Measurements from ENCODE around the gene IQGAP1.

DNA sequence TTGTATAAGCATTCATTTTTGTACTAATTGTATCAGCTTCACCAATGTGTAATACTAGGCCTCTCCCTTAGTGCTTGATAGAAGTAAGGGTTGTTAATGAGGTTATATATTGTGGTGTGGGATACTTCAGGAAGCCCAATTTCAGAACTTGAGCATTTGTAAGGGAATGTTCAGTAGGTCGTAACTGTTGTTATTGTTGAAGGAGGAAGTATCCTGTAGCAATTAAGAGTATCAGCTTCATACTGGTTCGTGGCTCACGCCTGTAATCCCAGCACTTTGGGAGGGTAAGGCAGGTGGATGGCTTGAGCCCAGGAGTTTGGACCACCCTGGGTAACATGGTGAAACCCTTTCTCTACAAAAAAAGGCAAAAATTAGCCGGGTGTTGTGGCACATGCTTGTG lies 30.6 kb downstream of the IQGAP1 start:
- TF ChIP-seq CBX8 (IDR thresholded peaks at IDR 0.05; ENCODE audit: borderline replicate concordance, extremely low read depth, low read depth, low read length, poor library complexity, severe bottlenecking) = no peak
- TF ChIP-seq, protein P1, sequence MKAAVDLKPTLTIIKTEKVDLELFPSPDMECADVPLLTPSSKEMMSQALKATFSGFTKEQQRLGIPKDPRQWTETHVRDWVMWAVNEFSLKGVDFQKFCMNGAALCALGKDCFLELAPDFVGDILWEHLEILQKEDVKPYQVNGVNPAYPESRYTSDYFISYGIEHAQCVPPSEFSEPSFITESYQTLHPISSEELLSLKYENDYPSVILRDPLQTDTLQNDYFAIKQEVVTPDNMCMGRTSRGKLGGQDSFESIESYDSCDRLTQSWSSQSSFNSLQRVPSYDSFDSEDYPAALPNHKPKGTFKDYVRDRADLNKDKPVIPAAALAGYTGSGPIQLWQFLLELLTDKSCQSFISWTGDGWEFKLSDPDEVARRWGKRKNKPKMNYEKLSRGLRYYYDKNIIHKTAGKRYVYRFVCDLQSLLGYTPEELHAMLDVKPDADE (conservative IDR thresholded peaks at IDR 0.05; ENCODE audit: control insufficient read depth, low read depth, low read length) = no peak
- TF ChIP-seq, protein P2, sequence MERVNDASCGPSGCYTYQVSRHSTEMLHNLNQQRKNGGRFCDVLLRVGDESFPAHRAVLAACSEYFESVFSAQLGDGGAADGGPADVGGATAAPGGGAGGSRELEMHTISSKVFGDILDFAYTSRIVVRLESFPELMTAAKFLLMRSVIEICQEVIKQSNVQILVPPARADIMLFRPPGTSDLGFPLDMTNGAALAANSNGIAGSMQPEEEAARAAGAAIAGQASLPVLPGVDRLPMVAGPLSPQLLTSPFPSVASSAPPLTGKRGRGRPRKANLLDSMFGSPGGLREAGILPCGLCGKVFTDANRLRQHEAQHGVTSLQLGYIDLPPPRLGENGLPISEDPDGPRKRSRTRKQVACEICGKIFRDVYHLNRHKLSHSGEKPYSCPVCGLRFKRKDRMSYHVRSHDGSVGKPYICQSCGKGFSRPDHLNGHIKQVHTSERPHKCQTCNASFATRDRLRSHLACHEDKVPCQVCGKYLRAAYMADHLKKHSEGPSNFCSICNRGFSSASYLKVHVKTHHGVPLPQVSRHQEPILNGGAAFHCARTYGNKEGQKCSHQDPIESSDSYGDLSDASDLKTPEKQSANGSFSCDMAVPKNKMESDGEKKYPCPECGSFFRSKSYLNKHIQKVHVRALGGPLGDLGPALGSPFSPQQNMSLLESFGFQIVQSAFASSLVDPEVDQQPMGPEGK (CRISPR knock-in tag; IDR thresholded peaks at IDR 0.05; ENCODE audit: borderline replicate concordance) = no peak
- TF ChIP-seq, protein P3, sequence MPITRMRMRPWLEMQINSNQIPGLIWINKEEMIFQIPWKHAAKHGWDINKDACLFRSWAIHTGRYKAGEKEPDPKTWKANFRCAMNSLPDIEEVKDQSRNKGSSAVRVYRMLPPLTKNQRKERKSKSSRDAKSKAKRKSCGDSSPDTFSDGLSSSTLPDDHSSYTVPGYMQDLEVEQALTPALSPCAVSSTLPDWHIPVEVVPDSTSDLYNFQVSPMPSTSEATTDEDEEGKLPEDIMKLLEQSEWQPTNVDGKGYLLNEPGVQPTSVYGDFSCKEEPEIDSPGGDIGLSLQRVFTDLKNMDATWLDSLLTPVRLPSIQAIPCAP (CRISPR knock-in tag; IDR thresholded peaks at IDR 0.05; ENCODE audit: borderline replicate concordance) = no peak
- no peak for TF ChIP-seq MXI1 (IDR thresholded peaks at IDR 0.05; ENCODE audit: low read depth, low read length)
- TF ChIP-seq, protein P4, sequence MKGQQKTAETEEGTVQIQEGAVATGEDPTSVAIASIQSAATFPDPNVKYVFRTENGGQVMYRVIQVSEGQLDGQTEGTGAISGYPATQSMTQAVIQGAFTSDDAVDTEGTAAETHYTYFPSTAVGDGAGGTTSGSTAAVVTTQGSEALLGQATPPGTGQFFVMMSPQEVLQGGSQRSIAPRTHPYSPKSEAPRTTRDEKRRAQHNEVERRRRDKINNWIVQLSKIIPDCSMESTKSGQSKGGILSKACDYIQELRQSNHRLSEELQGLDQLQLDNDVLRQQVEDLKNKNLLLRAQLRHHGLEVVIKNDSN (CRISPR knock-in tag; IDR thresholded peaks at IDR 0.05) = no peak
- no peak for TF ChIP-seq SREBF1 (IDR thresholded peaks at IDR 0.05; ENCODE audit: borderline replicate concordance, low read depth, low read length)
- TF ChIP-seq NUFIP1 (IDR thresholded peaks at IDR 0.05; ENCODE audit: partially characterized antibody) = no peak
- no peak for TF ChIP-seq CEBPB (tag; IDR thresholded peaks at IDR 0.05)
- no peak for TF ChIP-seq EP300 (IDR thresholded peaks at IDR 0.05; ENCODE audit: low read length)
- TF ChIP-seq, protein P5, sequence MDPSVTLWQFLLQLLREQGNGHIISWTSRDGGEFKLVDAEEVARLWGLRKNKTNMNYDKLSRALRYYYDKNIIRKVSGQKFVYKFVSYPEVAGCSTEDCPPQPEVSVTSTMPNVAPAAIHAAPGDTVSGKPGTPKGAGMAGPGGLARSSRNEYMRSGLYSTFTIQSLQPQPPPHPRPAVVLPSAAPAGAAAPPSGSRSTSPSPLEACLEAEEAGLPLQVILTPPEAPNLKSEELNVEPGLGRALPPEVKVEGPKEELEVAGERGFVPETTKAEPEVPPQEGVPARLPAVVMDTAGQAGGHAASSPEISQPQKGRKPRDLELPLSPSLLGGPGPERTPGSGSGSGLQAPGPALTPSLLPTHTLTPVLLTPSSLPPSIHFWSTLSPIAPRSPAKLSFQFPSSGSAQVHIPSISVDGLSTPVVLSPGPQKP (CRISPR knock-in tag; IDR thresholded peaks at IDR 0.05) = no peak
- TF ChIP-seq, protein P6, sequence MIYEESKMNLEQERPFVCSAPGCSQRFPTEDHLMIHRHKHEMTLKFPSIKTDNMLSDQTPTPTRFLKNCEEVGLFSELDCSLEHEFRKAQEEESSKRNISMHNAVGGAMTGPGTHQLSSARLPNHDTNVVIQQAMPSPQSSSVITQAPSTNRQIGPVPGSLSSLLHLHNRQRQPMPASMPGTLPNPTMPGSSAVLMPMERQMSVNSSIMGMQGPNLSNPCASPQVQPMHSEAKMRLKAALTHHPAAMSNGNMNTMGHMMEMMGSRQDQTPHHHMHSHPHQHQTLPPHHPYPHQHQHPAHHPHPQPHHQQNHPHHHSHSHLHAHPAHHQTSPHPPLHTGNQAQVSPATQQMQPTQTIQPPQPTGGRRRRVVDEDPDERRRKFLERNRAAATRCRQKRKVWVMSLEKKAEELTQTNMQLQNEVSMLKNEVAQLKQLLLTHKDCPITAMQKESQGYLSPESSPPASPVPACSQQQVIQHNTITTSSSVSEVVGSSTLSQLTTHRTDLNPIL (CRISPR knock-in tag; IDR thresholded peaks at IDR 0.05) = no peak
- TF ChIP-seq, protein P7, sequence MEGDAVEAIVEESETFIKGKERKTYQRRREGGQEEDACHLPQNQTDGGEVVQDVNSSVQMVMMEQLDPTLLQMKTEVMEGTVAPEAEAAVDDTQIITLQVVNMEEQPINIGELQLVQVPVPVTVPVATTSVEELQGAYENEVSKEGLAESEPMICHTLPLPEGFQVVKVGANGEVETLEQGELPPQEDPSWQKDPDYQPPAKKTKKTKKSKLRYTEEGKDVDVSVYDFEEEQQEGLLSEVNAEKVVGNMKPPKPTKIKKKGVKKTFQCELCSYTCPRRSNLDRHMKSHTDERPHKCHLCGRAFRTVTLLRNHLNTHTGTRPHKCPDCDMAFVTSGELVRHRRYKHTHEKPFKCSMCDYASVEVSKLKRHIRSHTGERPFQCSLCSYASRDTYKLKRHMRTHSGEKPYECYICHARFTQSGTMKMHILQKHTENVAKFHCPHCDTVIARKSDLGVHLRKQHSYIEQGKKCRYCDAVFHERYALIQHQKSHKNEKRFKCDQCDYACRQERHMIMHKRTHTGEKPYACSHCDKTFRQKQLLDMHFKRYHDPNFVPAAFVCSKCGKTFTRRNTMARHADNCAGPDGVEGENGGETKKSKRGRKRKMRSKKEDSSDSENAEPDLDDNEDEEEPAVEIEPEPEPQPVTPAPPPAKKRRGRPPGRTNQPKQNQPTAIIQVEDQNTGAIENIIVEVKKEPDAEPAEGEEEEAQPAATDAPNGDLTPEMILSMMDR (IDR thresholded peaks at IDR 0.05 in 2 of 3, conservative IDR thresholded peaks at IDR 0.05 in 1 of 3; ENCODE audit: insufficient read depth in 2 of 3, low read depth in 1 of 3, low read length in 3 of 3) = no peak
- no peak for TF ChIP-seq NFYB (IDR thresholded peaks at IDR 0.05; ENCODE audit: extremely low read depth, insufficient read length)
